IMR-90 (cell line): Measurements from ENCODE around the gene PCBD1. TPM values are rescaled to one million over a fixed set of nuclear protein-coding genes. Genes with fewer than 3 reads are reported as not detected.

Experiments
- ATAC-seq: fragments of 200-7000 bp; cut with Tn5 transposase; 2 replicates; pipeline ENCODE4 v1.9.1; 2020; ENCODE audit warnings: low read depth, mild to moderate bottlenecking, moderate library complexity
- BruUV-seq: library from RNA; stranded (reverse); fragments of 400-500 nt; replicated peaks from 2 replicates; lab custom pipeline; 2021; lab: Mats Ljungman, UMichigan
- CTCF ChIA-PET: fragments of 300-600 bp; formaldehyde crosslinking; extraction: SDS; loops from one replicate; lab custom pipeline; 2021; ENCODE audit warnings: antibody characterized with exemption; lab: Yijun Ruan, JAX
- POLR2A ChIA-PET: fragments of 300-600 bp; sonication (Branson Sonifier 250); formaldehyde crosslinking; loops from one replicate; lab custom pipeline; 2022; ENCODE audit warnings: antibody characterized with exemption; ENCODE audit not compliant: unreplicated experiment; lab: Charles Lee
- DNase-seq: peaks from one replicate; pipeline ENCODE4 v3.0.0; 2013
- H2AFZ ChIP-seq: replicated peaks from 2 replicates; pipeline ENCODE3; 2013; ENCODE audit warnings: low read length, mild to moderate bottlenecking; ENCODE audit not compliant: poor library complexity
- H2AK5ac ChIP-seq: 2 replicates; pipeline ENCODE4 v1.6.1; 2013; ENCODE audit warnings: low read depth, low read length, inconsistent platforms
- H2AK9ac ChIP-seq: replicated peaks from 2 replicates; pipeline ENCODE3; 2013; ENCODE audit warnings: mild to moderate bottlenecking, low read depth, low read length, moderate library complexity; ENCODE audit not compliant: poor library complexity
- H2BK120ac ChIP-seq: 2 replicates; pipeline ENCODE4 v1.6.1; 2013; ENCODE audit warnings: low read depth, low read length, inconsistent platforms
- H2BK15ac ChIP-seq: 3 replicates; pipeline ENCODE4 v1.6.1; 2013; ENCODE audit warnings: low read depth, low read length, inconsistent platforms
- H2BK20ac ChIP-seq: 2 replicates; pipeline ENCODE4 v1.6.1; 2013; ENCODE audit warnings: low read depth, mild to moderate bottlenecking, inconsistent platforms, low read length, moderate library complexity
- H2BK5ac ChIP-seq: 2 replicates; pipeline ENCODE4 v1.6.1; 2013; ENCODE audit warnings: mild to moderate bottlenecking, low read depth, low read length, inconsistent platforms; ENCODE audit not compliant: poor library complexity, severe bottlenecking
- H3K14ac ChIP-seq: replicated peaks from 2 replicates; pipeline ENCODE4 v1.6.1; 2013; ENCODE audit warnings: low read depth, low read length, inconsistent platforms
- H3K18ac ChIP-seq: 2 replicates; pipeline ENCODE4 v1.6.1; 2013; ENCODE audit warnings: low read depth, low read length, control low read depth
- H3K23ac ChIP-seq: 2 replicates; pipeline ENCODE4 v1.6.1; 2013; ENCODE audit warnings: low read depth, low read length, inconsistent platforms
- H3K27ac ChIP-seq: 2 replicates; pipeline ENCODE4 v1.5.1; 2013; ENCODE audit warnings: mild to moderate bottlenecking, control low read depth, low read length; ENCODE audit not compliant: insufficient read depth
- H3K27me3 ChIP-seq: 2 replicates; pipeline ENCODE4 v1.6.1; 2013; ENCODE audit warnings: low read length; ENCODE audit not compliant: control insufficient read depth, insufficient read depth
- H3K36me3 ChIP-seq: 2 replicates; pipeline ENCODE4 v1.6.1; 2013; ENCODE audit warnings: low read length, mixed read lengths; ENCODE audit not compliant: control insufficient read depth, insufficient read depth
- H3K4ac ChIP-seq: 2 replicates; pipeline ENCODE4 v1.6.1; 2013; ENCODE audit warnings: low read depth, low read length, inconsistent platforms
- H3K4me1 ChIP-seq: 2 replicates; pipeline ENCODE4 v1.6.1; 2013; ENCODE audit warnings: low read length, mixed read lengths; ENCODE audit not compliant: control insufficient read depth, insufficient read depth
- H3K4me2 ChIP-seq: 2 replicates; pipeline ENCODE4 v1.6.1; 2013; ENCODE audit warnings: low read depth, mild to moderate bottlenecking, control low read depth, low read length, moderate library complexity
- H3K4me3 ChIP-seq: 2 replicates; pipeline ENCODE4 v1.5.1; 2013; ENCODE audit warnings: low read depth, mild to moderate bottlenecking, control low read depth, low read length, moderate library complexity; ENCODE audit not compliant: insufficient read depth
- H3K56ac ChIP-seq: 2 replicates; pipeline ENCODE4 v1.6.1; 2013; ENCODE audit warnings: low read length, inconsistent platforms; ENCODE audit not compliant: insufficient read depth; ENCODE audit errors: extremely low read depth
- H3K79me1 ChIP-seq, 2 experiments: 2 replicates each; pipeline ENCODE4 v1.6.1; 2013; ENCODE audit warnings: low read length in 2 of 2, inconsistent platforms in 1 of 2, low read depth in 1 of 2
- H3K9ac ChIP-seq: 2 replicates; pipeline ENCODE4 v1.6.1; 2013; ENCODE audit warnings: low read depth, low read length, control low read depth
- H3K9me1 ChIP-seq: 2 replicates; pipeline ENCODE4 v1.6.1; 2013; ENCODE audit warnings: low read length, inconsistent platforms; ENCODE audit not compliant: insufficient read depth
- H3K9me3 ChIP-seq: 2 replicates; pipeline ENCODE4 v1.6.1; 2013; ENCODE audit warnings: low read length; ENCODE audit not compliant: control insufficient read depth, insufficient read depth
- H4K20me1 ChIP-seq: 2 replicates; pipeline ENCODE4 v1.6.1; 2013; ENCODE audit warnings: low read length, inconsistent platforms; ENCODE audit not compliant: insufficient read depth
- H4K5ac ChIP-seq: 2 replicates; pipeline ENCODE4 v1.6.1; 2013; ENCODE audit warnings: mild to moderate bottlenecking, low read depth, low read length, control low read depth
- H4K8ac ChIP-seq, 2 experiments: 2 replicates each; pipeline ENCODE4 v1.6.1; 2013; ENCODE audit warnings: low read depth in 2 of 2, low read length in 2 of 2, control low read depth in 1 of 2, inconsistent platforms in 1 of 2
- H4K91ac ChIP-seq: 2 replicates; pipeline ENCODE4 v1.6.1; 2013; ENCODE audit warnings: low read depth, low read length, inconsistent platforms; ENCODE audit not compliant: insufficient read depth
- BHLHE40 ChIP-seq: fragments of 150-350 bp; IDR thresholded peaks from 2 replicates; pipeline ENCODE4 v1.6.1; 2016; ENCODE audit warnings: mild to moderate bottlenecking, low read depth, low read length
- CEBPB ChIP-seq: IDR thresholded peaks from 2 replicates; pipeline ENCODE4 v1.6.1; 2012; ENCODE audit warnings: low read depth, low read length, improper control_type of control experiment
- CHD1 ChIP-seq: IDR thresholded peaks from 2 replicates; pipeline ENCODE4 v1.6.1; 2012; ENCODE audit warnings: low read depth, low read length, improper control_type of control experiment
- CTCF ChIP-seq: conservative IDR thresholded peaks from 2 replicates; pipeline ENCODE4 v1.5.1; 2012; ENCODE audit warnings: mild to moderate bottlenecking, low read depth, low read length, improper control_type of control experiment
- ELK1 ChIP-seq: fragments of 150-350 bp; IDR thresholded peaks from 2 replicates; pipeline ENCODE4 v1.6.1; 2016; ENCODE audit warnings: low read depth, mild to moderate bottlenecking, low read length, moderate library complexity, borderline replicate concordance
- FOS ChIP-seq: fragments of 150-350 bp; IDR thresholded peaks from 2 replicates; pipeline ENCODE4 v1.6.1; 2016; ENCODE audit warnings: low read depth, low read length
- MAFK ChIP-seq: IDR thresholded peaks from 2 replicates; pipeline ENCODE4 v1.6.1; 2012; ENCODE audit warnings: low read depth, low read length, improper control_type of control experiment
- MAZ ChIP-seq: IDR thresholded peaks from 2 replicates; pipeline ENCODE4 v1.6.1; 2012; ENCODE audit warnings: low read depth, mild to moderate bottlenecking, low read length, improper control_type of control experiment, moderate library complexity, borderline replicate concordance
- MXI1 ChIP-seq: IDR thresholded peaks from 2 replicates; pipeline ENCODE4 v1.6.1; 2012; ENCODE audit warnings: low read depth, mild to moderate bottlenecking, low read length, moderate library complexity, borderline replicate concordance
- NFE2L2 ChIP-seq: fragments of 150-350 bp; IDR thresholded peaks from 2 replicates; pipeline ENCODE4 v1.6.1; 2016; ENCODE audit warnings: low read depth, mild to moderate bottlenecking, low read length
- POLR2A ChIP-seq: IDR thresholded peaks from 2 replicates; pipeline ENCODE4 v1.6.1; 2012; ENCODE audit warnings: mild to moderate bottlenecking, low read depth, low read length
- RAD21 ChIP-seq: IDR thresholded peaks from 2 replicates; pipeline ENCODE4 v1.6.1; 2012; ENCODE audit warnings: low read length, improper control_type of control experiment
- RCOR1 ChIP-seq: IDR thresholded peaks from 2 replicates; pipeline ENCODE4 v1.6.1; 2012; ENCODE audit warnings: mild to moderate bottlenecking, low read length, improper control_type of control experiment; ENCODE audit not compliant: insufficient replicate concordance
- RFX5 ChIP-seq: IDR thresholded peaks from 2 replicates; pipeline ENCODE4 v1.8.0; 2012; ENCODE audit warnings: low read depth, mild to moderate bottlenecking, low read length, moderate library complexity
- SMC3 ChIP-seq: fragments of 150-350 bp; IDR thresholded peaks from 2 replicates; pipeline ENCODE4 v1.6.1; 2016; ENCODE audit warnings: low read depth, mild to moderate bottlenecking, antibody characterized with exemption, low read length, moderate library complexity
- USF2 ChIP-seq: fragments of 150-350 bp; IDR thresholded peaks from 2 replicates; pipeline ENCODE4 v1.6.1; 2017; ENCODE audit warnings: mild to moderate bottlenecking, antibody characterized with exemption, low read length, low read depth
- WGBS, 2 experiments: methylation state at CpG; one replicate each; pipeline versions ENCODE4 v1.1.5 to v1.1.7; 2013; ENCODE audit warnings: missing lambda C conversion rate in 2 of 2; ENCODE audit not compliant: insufficient read length in 1 of 2; ENCODE audit errors: extremely low coverage in 2 of 2; 5-methylcytosine and 5-hydroxymethylcytosine counted together
- dilution Hi-C: fragments of 300-500 bp; cut with HindIII; formaldehyde crosslinking; loops from one replicate; pipeline ENCODE4 v1.14.3; 2018; ENCODE audit warnings: low sequenced_read_pairs; ENCODE audit not compliant: unreplicated experiment
- in situ Hi-C: fragments of 300-500 bp; cut with MboI; formaldehyde crosslinking; loops from 3 replicates; pipeline ENCODE4 v1.14.3; 2019; ENCODE audit warnings: low sequenced_read_pairs, inconsistent platforms, mixed read lengths
- intact Hi-C: fragments of 100-400 bp; cut with micrococcal nuclease; formaldehyde crosslinking; loops from 2 replicates; pipeline ENCODE4 v1.10.0; 2022
- polyA plus RNA-seq, 3 experiments: library from polyadenylated mRNA; depleted of rRNA; stranded (reverse); fragments of >200 nt; gene quantifications; 2 replicates each; pipeline ENCODE4 v1.2.3, GENCODE V29; 2012; ENCODE audit warnings: low replicate concordance in 1 of 3
- total RNA-seq: library from RNA; depleted of rRNA; stranded (reverse); fragments of >200 nt; gene quantifications from 2 replicates; pipeline ENCODE4 v1.2.3, GENCODE V29; 2012

Gene PCBD1
- total and polyA plus RNA-seq, 2 of the 4 experiments (the other 2 are of a cell fraction) = 15.8 to 31.6 TPM

GRCh38 chr10:70916241-70916640 lies 27.9 kb upstream of the PCBD1 start:
- 57% methylated on average over 2 of the region's 6 CpGs; no CpG with 5 or more reads in 1 of the 2 experiments for WGBS, 2 experiments
- no peak overlapping the region for H3K4me3 ChIP-seq
- BruUV-seq = no TSS peak
- no peak overlapping the region for H4K5ac ChIP-seq
- H3K4ac ChIP-seq = no peak overlapping the region
- H3K14ac ChIP-seq = no peak overlapping the region
- POLR2A ChIA-PET = no interaction called here
- no peaks in the 10 kb centered on the region for H3K9me3 ChIP-seq
- no peak overlapping the region for H3K23ac ChIP-seq
- no peak overlapping the region for H2AK9ac ChIP-seq
- H3K56ac ChIP-seq = no peak overlapping the region
- peaks cover 69% of the 10 kb centered on the region for H3K27me3 ChIP-seq
- H2AK5ac ChIP-seq = no peak overlapping the region
- no peak for TF ChIP-seq USF2
- no peak for TF ChIP-seq CEBPB
- no peak for TF ChIP-seq ELK1
- TF ChIP-seq RFX5 = no peak
- no peak for TF ChIP-seq RAD21
- TF ChIP-seq SMC3 = no peak
- TF ChIP-seq RCOR1 = no peak
- TF ChIP-seq CHD1 = no peak
- TF ChIP-seq CTCF = no peak
- TF ChIP-seq BHLHE40 = no peak
- TF ChIP-seq MAZ = no peak
- TF ChIP-seq FOS = no peak
- TF ChIP-seq MAFK = no peak
- no peak for TF ChIP-seq MXI1
- no peak for TF ChIP-seq NFE2L2
- no peak for TF ChIP-seq POLR2A
- H3K9me1 ChIP-seq = no peaks in the 10 kb centered on the region
- H4K20me1 ChIP-seq = no peaks in the 10 kb centered on the region; the same call in 1 of the 2 replicates
- no peak overlapping the region for H3K27ac ChIP-seq
- H3K79me1 ChIP-seq = no peaks in the 10 kb centered on the region
- H2BK15ac ChIP-seq = no peak overlapping the region
- intact Hi-C loops (no loop called here), in situ Hi-C loops (no loop called here), dilution Hi-C loops (no loop called here)
- H2AFZ ChIP-seq = no peak overlapping the region
- H2BK5ac ChIP-seq = no peak overlapping the region
- H3K9ac ChIP-seq = no peak overlapping the region
- H3K4me2 ChIP-seq = no peak overlapping the region
- CTCF ChIA-PET = interaction anchor here (1.2 kb wide), 1 partner anchor 8 kb away, joined by 3 read pairs; no protein-coding TSS in a partner anchor
- H3K4me1 ChIP-seq = no peaks in the 10 kb centered on the region
- H3K36me3 ChIP-seq = no peaks in the 10 kb centered on the region
- no peak overlapping the region for H2BK20ac ChIP-seq
- H4K91ac ChIP-seq = no peak overlapping the region
- ATAC-seq = no peak
- DNase-seq = no peak
- no peak overlapping the region for H3K18ac ChIP-seq
- no peak overlapping the region for H4K8ac ChIP-seq
- H2BK120ac ChIP-seq = no peak overlapping the region
